HG03095 (cell line): ENCODE data around the gene STYXL1.

ENCODE experiments used
- ATAC-seq: cut with Tn5 transposase; IDR thresholded peaks from one replicate; pipeline ENCODE4 v1.9.1; 2021; ENCODE audit warnings: moderate library complexity; ENCODE audit not compliant: unreplicated experiment

The STYXL1 gene

GRCh38 chr7:75994388-75995051 is 53.3 kb downstream of the STYXL1 start, which contains the start of gene TMEM120A:
Gene TMEM120A (minus strand): TSS chr7:75994595. CDS start chr7:75994570, 25 bp downstream.
- ATAC-seq, result peak; percentile 92

- peak; percentile 12 for ATAC-seq
Observed at GRCh38 chr7:75993689-75994387, 54.0 kb downstream of the STYXL1 start.

- ATAC-seq, result no peak
Observed at GRCh38 chr7:75992083-75992755, 55.6 kb downstream of the STYXL1 start.

- ATAC-seq, result no peak
Observed at GRCh38 chr7:75991531-75992082, 56.2 kb downstream of the STYXL1 start.

- no peak for ATAC-seq
Observed at GRCh38 chr7:75989500-75990388, 58.1 kb downstream of the STYXL1 start.

- no peak for ATAC-seq
Observed at GRCh38 chr7:75988568-75989499, 59.0 kb downstream of the STYXL1 start.

- no peak for ATAC-seq
Observed at GRCh38 chr7:75987805-75988567, 59.8 kb downstream of the STYXL1 start.

- ATAC-seq, result no peak
Observed at GRCh38 chr7:75987026-75987804, 60.6 kb downstream of the STYXL1 start.

- ATAC-seq, result no peak
Observed at GRCh38 chr7:75986147-75986781, 61.5 kb downstream of the STYXL1 start.

- no peak for ATAC-seq
Observed at GRCh38 chr7:75985518-75986146, 62.2 kb downstream of the STYXL1 start.

GRCh38 chr7:75985009-75985517 is 62.7 kb downstream of the STYXL1 start:
- ATAC-seq, result no peak

GRCh38 chr7:75984130-75985008 is 63.4 kb downstream of the STYXL1 start:
- no peak for ATAC-seq

- ATAC-seq, result no peak
Observed at GRCh38 chr7:75983471-75984129, 64.2 kb downstream of the STYXL1 start.

GRCh38 chr7:75982306-75983064 is 65.3 kb downstream of the STYXL1 start:
- ATAC-seq, result no peak
